ENCODE measurements around the gene TNRC18.

TNRC18 gene

GRCh38 chr7:5428478-5429252 is 5.0 kb upstream of the TNRC18 start:
- peak; percentile 93 for DNase-seq

- DNase-seq: peak; percentile 88
Observed at GRCh38 chr7:5426226-5426475, 2.5 kb upstream of the TNRC18 start.

GRCh38 chr7:5425507-5426225 is 2.0 kb upstream of the TNRC18 start:
- peak; percentile 93 for DNase-seq

GRCh38 chr7:5424749-5425506 is 1.3 kb upstream of the TNRC18 start:
- peak; percentile 69 for DNase-seq

GRCh38 chr7:5423976-5424748 is 528 bp upstream of the TNRC18 start:
- peak; percentile 100 for DNase-seq

GRCh38 chr7:5422396-5423305 is 983 bp downstream of the TNRC18 start:
- DNase-seq: peak; percentile 61

- peak; percentile 75 for DNase-seq
Observed at GRCh38 chr7:5421714-5422395, 1.8 kb downstream of the TNRC18 start.

GRCh38 chr7:5420881-5421713 is 2.5 kb downstream of the TNRC18 start:
- no peak for DNase-seq

- no peak for DNase-seq
Observed at GRCh38 chr7:5420067-5420880, 3.4 kb downstream of the TNRC18 start.

- DNase-seq: no peak
Observed at GRCh38 chr7:5419539-5420066, 4.0 kb downstream of the TNRC18 start.

- DNase-seq: no peak
Observed at GRCh38 chr7:5418285-5418582, 5.4 kb downstream of the TNRC18 start.

- peak; percentile 57 for DNase-seq
Observed at GRCh38 chr7:5417106-5418071, 6.2 kb downstream of the TNRC18 start.

- peak; percentile 62 for DNase-seq
Observed at GRCh38 chr7:5414916-5415315, 8.7 kb downstream of the TNRC18 start.

- no peak for DNase-seq
Observed at GRCh38 chr7:5413449-5413786, 10.2 kb downstream of the TNRC18 start.

GRCh38 chr7:5408777-5409176 is 14.9 kb downstream of the TNRC18 start:
- DNase-seq: peak; percentile 52

- DNase-seq: peak; percentile 45
Observed at GRCh38 chr7:5406957-5407945, 16.4 kb downstream of the TNRC18 start.

GRCh38 chr7:5404421-5404826 is 19.2 kb downstream of the TNRC18 start:
- DNase-seq: no peak

Measured in fibroblast of skin of abdomen (primary cell).